GM19455 (cell line): Measurements from ENCODE around the gene PSME2.

ENCODE experiments used
- ATAC-seq: cut with Tn5 transposase; IDR thresholded peaks from one replicate; pipeline ENCODE4 v1.9.1; 2021; ENCODE audit not compliant: unreplicated experiment

PSME2 gene

DNA sequence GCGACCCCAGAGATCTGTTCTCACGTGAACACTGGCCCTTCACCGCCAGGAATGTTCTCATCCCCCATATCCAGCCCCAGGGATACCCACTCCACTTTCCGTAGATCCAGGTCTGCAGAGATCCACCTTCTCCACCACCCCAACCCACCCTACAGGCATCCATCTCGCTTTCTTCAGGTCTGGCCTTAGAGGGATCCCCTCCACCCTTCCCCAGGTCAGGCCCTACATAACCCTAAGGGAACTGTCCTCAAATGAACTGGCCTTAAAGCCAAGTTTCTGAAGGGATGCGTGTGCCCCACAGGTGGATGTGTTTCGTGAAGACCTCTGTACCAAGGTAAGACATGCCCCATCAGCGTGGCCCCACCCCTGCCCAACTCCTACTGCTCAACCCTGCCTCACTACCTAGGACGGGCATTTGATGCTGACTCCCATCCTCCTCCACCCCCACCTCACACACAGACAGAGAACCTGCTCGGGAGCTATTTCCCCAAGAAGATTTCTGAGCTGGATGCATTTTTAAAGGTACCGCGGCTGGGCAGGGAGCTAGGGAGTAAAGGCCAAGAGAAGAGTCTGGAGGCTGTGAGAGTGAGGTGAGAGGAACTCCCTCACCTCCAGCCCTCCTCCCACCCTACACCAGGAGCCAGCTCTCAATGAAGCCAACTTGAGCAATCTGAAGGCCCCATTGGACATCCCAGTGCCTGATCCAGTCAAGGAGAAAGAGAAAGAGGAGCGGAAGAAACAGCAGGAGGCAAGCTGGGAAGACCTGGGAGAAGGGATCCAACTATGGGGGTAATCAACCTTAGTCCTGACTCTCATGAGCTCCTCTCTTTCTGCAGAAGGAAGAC is 9.5 kb downstream of the PSME2 start:
- ATAC-seq, result no peak

DNA sequence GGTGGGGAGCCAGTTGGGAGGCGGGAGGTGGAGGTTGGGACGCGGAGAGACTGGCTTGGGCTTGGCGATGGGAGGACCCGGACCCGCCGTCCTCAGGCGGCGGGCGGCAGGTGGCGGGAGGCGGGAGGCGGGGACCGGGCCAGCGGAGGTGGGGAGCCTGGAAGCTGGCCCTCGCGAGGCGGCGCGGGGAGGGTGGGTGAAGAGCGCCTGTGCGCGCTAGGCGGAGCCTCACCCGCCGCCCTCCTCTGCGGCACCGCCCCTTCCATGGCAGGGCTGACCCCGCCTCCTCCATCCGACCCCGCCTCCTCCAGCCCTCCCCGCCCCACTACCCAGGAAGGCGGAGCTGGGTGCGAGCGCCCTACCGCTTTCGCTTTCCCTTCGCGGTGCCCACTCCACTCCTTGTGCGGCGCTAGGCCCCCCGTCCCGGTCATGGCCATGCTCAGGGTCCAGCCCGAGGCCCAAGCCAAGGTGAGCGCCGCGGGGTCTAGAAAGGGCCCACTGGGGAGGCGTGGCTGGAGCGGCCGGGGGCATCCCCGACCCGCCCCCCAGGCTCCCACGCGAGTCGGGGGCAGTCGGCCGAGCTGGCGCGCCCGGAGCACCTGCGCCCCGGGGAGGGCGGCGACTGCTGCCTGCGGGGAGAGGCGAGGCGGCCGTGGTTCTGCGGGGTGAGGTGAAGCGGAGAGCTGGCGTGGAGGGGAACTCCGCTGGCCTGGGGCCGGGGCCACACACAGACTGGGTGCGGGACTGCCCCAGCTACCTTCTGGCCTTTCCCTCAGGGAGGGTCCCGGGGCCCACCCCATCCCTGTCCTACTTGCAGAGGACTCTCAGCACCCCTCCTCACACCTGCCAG is 10.4 kb downstream of the PSME2 start, which contains the start of gene PSME1:
Gene PSME1 (plus strand): TSS at position 361 of the 850 bp plus-strand sequence. CDS start 69 bp downstream, at position 430.
- peak; percentile 76 for ATAC-seq

DNA sequence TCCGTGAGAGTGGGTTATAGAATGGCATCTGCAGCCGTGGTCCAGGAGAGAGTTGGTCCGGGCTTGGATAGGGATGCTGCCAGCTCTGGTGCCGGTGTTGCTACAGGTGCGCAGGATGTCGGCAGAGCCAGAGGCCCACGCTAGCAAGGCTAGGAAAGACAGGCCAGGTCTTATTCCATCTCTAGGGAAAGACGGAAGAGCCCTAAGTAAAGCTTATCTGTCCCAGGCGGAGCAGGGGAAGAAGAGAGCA is 10.9 kb downstream of the PSME2 start:
- ATAC-seq, result peak; percentile 10

DNA sequence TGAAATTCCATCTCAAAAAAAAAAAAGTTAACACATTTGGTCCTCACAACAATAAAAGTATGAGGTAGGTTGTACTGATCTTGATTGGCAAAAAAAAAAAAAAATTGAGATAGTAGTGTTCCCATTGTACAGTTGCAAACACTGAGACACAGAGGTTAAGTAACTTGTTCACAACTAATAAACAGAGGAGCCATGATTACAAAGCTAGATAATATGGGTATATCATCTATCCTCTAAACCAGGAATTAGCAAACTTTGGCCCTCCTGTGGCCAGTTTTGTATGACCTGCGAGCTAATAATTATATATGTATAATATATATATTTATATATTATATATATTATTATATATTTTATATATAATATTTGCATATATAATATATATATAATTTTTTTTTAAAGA is 12.7 kb downstream of the PSME2 start:
- ATAC-seq, result no peak

DNA sequence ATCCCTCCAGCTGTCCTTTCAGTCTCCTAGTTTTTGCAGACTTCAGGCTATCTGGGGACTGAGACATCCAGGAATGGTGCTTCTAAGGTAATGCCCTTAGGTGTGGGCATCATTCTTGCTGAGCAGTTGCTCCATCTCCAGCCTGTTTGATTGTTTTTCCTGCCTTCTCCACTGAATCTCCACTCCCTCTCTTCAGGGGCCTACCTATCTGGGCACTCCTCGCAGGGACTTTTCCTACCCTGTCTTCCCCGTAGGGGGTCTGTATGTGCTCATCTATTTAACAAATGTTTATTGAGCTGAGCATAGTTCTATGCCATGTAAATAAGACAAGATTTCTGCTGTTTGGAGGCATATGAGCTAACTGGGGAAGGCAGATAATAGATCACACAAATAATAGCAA is 13.4 kb downstream of the PSME2 start:
- no peak for ATAC-seq

DNA sequence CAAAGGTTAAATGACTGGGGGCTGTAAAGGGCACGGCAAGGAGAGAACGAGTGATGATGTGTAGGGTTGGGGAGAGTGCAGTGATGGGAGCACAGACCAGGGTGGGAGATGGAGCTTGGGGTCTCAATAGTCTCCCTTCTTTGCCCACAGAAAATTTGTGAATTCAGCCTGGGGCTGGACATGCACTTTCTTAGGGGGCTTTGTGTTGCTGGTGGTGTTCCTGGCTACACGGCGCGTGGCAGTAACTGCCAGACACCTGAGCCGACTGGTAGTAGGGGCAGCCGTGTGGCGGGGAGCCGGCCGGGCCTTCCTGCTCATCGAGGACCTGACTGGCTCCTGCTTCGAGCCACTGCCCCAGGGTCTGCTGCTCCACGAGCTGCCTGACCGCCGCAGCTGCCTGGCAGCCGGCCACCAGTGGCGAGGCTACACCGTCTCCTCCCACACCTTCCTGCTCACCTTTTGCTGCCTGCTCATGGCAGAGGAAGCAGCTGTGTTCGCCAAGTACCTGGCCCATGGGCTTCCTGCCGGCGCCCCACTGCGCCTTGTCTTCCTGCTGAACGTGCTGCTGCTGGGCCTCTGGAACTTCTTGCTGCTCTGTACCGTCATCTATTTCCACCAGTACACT is 14.2 kb downstream of the PSME2 start:
- no peak for ATAC-seq

DNA sequence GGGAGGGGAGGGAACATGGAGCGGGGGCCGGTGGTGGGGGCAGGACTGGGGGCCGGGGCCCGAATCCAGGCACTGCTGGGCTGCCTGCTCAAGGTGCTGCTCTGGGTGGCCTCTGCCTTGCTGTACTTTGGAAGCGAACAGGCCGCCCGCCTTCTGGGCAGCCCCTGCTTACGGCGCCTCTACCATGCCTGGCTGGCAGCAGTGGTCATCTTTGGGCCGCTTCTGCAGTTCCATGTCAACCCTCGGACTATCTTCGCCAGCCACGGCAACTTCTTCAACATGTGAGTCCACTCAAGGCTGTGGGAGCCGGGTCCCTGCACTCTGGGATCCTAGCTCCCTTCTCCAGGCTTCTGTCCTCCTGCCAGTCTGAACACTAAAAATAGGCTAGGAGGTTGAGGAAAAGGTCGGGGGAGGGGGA is 14.9 kb downstream of the PSME2 start:
- no peak for ATAC-seq

DNA sequence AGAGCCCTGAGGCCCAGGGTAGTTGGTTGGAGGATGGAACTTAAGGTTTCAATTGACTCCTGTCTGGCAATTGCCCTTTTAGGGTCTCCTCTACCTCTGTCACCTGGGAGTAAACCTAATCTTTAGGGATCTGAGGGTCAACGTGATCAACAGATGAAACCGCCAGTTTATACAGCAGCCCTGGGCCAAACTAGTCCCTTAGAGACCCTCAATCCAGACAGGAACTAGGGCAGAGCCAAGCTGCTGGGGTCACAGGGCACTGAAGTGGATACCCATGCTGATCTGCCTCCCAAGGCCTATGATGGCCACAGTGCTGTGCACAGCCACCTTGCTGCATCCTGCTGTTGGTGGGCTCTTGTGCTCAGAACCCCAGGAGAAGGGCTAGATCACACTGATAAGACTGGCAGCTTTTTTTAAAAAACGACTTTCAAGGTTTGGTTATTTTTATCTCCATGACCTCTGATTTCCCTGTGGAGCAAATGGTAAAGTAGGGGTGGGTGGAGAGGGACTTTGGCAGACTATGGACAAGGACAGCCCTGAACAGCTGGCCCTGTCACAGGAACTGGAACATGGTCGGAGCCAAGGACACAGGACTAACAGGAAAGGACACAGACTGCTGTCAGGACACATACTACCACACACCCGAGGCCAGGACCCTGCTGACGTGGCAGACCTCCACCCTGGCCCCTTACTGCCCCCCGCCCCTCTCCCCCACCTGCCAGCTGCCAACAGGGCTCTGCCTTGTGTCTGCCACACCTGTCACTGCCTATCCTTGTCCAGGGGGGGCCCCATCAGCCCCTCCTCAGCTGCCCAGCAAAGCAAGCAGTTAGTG is 15.5 kb downstream of the PSME2 start:
- ATAC-seq, result no peak

DNA sequence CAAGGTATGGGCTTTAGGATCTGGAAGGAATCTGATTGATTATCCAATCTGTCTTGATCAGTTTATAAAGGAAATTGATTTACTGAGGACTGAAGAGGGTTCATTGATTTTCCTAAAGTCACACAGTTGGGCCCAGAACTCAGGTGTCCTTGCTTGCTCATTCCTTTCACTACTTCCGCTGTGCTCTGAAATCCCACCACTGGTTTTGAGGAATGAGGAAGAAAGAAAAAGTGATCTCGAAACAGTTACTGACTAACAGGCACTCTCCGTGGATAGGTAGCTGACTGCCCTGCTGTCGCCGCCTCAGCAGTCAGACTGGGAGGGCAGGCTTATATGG is 16.1 kb downstream of the PSME2 start, which contains the start of gene FITM1:
Gene FITM1 (plus strand): TSS at position 280 of the 337 bp plus-strand sequence. CDS start 905 bp downstream, outside the sequence.
- ATAC-seq, result no peak

DNA sequence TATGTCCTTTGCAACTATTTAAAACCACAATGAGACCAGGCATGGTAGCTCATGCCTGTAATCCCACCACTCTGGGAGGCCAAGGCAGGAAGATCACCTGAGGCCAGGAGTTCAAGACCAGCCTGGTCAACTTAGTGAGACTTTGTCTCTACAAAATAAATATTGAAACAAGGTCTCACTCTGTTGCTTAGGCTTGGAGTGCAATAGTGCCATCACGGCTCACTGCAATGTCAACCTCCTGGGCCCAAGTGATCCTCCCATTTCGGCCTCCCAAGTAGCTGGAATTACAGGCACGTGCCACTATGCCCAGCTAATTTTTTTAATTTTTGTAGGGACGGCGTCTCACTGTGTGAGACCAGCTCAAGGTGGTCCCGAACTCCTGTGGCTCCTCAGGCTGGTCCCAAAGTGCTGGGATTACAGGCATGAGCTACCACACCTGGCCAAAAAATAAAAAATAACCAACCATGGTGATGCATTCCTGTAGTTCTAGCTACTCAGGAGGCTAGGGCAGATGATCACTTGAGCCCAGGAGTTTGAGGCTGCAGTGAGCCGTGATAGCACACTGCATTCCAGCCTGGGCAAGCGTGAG is 16.9 kb downstream of the PSME2 start:
- no peak for ATAC-seq

DNA sequence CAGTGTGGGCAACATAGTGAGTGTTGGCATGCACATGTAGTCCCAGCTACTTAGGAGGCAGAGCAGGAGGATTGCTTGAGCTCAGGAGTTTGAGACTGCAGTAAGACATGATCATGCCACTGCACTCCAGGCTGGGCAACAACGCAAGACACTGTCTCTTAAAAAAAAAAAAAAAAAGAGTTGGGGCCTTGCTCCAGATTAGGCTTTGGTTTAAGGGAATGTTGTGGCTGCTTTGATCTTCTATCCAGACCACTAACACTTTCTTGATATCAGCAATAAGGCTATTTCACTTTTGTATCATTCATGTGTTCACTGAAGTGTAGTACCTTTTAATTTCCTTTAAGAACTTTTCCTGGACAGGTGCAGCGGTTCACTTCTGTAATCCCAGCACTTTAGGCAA is 18.7 kb downstream of the PSME2 start:
- ATAC-seq, result no peak

DNA sequence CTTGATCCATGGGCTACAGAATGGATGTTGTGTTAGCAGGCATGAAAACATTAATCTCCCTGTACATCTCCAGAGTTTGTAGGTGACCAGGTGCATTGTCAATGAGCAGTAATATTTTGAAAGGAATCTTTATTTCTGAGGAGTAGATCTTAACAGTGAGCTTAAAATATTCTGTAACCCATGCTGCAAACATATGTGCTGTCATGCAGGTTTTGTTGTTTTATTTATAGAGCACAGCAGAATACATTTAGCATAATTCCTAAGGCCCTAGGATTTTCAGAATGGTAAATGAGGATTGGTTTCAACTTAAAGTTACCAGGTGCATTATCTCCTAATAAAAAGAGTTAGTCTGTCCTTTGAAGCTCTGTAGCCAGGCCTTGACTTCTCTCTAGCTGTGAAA is 19.5 kb downstream of the PSME2 start:
- no peak for ATAC-seq

DNA sequence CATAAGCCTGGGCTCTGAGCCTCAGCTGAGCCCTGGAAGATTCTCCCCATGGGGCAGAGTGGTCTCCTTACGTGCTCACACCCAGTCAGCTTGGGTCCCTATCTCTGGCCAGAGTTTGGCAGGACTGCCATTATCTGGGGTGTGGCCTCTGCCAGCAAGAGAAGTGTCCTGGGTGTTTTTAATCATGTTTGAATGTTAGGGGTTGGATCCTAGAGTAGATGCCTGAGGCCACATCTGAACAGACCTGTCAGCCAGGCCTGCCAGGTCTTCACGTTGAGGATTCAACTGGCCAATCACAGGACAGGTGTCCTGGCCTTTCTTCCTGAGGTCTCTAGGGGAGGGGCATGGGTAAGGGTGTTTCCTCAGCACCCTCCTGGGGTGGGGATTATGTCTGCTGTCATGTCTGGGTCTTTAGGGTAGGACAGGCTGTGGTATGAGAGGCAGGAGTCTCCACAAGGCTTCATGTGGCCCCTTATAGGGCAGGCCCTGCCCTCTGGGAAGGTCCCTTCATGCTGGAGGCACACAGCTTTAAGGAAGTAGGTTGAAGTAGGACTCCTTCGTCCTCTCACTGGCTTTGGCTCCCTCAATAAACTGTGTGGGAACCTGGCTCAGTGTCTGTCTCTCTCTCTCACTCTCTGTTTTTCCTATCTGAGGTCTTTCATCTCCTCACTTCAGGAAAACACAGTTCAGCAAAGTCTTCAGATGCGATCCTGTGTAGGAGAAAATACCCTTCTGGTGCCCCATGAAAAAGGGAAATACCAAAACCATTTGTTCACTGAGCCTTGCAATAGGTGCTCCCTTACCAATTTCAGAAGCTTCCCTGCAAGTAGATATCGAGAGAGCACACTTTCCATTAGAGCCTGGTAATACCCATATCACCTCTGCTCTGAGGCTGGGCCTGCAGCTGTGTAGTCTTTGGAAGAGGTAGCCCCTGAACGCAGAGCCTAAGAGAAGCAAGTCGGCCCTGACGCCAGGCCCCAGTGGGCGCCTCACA is 22.7 kb downstream of the PSME2 start:
- no peak for ATAC-seq

DNA sequence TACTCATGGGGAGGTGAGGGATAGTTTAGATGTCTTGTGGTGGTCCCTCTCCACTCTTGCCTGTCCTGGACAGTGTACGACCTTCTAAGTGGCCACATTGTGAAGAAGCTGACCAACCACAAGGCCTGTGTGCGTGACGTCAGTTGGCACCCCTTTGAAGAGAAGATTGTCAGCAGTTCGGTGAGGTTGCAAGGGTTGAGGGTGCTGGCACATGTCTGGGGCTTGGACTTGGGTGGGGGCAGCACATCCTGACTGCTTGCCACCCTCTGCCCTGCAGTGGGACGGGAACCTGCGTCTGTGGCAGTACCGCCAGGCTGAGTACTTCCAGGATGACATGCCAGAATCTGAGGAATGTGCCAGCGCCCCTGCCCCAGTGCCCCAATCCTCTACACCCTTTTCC is 23.5 kb downstream of the PSME2 start:
- ATAC-seq, result no peak

DNA sequence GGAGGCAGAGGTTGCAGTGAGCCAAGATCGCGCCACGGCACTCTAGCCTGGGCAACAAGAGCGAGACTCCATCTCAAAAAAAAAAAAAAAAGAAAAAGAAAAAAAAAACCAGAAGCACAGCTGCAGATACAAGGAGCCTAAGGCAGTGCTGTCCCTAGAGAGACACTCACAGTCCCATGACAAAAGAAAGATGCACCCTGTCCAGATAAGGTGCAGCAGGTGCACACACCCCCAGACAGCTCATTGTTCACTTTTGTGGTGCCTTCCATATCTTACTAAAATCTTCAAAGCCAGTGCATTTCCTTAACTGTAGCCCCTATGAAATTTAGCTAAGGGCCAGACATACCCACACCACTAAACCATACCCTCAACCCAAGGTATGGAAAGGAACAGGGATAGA is 24.0 kb downstream of the PSME2 start:
- no peak for ATAC-seq

DNA sequence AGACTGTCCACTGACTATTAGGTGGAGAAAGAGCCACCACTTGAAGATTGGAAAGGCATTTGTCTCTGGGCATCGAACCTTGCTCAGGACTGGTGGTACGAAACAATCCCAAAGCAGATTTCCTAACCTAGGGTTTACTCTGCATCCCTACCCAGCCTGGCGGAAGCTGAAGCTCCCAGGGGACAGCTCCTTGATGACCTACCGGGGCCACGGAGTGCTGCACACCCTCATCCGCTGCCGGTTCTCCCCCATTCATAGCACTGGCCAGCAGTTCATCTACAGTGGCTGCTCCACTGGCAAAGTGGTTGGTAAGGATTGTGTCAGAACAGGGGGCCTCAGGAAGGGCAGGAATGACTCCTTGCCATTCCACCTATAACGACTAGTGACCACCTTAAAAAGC is 25.2 kb downstream of the PSME2 start:
- no peak for ATAC-seq

DNA sequence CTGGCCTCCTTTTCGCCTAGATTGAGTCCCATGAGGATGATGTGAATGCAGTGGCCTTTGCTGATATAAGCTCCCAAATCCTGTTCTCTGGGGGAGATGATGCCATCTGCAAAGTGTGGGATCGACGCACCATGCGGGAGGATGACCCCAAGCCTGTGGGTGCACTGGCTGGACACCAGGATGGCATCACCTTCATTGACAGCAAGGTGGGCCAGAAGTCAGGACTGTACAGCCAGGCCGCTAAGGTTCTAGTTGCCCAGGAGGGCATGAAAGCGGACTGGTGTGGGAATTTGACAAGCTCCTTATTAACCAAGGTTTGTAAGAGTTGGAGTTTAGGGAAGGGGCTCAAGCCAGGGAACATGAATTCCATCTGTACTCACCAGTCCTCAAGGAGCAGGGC is 26.7 kb downstream of the PSME2 start:
- ATAC-seq, result no peak

DNA sequence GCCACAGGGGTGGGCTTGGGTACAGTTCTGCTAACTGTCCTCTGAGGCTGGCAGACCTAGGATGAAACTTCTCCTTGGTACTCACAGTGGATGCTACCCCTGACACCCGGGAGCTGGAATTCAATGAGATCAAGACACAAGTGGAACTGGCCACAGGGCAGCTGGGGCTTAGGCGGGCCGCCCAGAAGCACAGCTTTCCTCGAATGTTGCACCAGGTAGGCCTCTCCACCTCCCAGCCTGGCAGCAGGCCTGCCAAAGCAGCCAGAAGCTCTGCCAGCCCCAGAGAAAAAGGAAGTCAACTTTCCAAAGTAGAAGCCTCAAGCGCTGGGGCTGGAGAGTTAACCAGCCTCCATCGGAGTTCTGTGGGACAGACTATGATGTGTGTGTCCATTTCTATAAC is 29.2 kb downstream of the PSME2 start:
- ATAC-seq, result no peak

DNA sequence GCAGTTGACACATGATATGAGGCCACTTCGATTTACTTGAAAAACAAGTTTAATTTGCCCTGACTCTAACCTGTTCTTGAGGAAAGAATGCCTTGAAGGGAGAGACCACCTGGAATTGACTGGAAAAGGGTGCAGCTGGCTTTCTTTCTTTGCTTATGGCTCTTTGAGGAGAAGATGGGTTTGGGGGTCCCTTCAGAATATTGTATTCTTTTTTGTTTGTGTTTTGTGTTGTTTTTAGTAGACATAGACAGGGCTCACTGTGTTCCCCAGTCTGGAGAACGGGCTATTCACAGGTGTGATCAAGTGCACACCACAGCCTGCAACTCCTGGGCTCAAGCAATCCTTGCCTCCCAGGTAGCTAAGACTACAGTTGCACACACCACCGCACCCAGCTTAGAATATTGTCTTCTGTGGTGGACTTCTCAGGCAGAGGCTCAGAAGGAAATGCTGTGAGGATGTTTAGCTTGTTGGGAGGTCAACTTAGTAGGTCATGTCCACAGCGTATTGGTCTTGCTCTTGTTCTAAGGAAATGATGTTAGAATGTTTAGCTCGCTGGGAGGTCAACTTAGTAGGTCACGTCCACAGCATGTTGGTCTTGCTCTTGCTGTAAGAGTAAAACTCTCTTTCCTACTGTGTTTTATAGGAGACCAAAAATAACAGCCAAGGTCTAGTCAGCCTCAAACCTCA is 30.1 kb downstream of the PSME2 start:
- ATAC-seq, result no peak
